K562 (cell line): ENCODE results near the gene MED15. TPM values are rescaled to one million over a fixed set of nuclear protein-coding genes. Genes with fewer than 3 reads are reported as not detected.
A peak's percentile ranks its signal among the peaks of the same experiment; 100 is the strongest.

Source experiments
- ARID1B ChIP-seq: fragments of 450-650 bp; IDR thresholded peaks from 2 replicates; pipeline ENCODE4 v1.6.1; 2016; ENCODE audit warnings: antibody characterized with exemption, mild to moderate bottlenecking, inconsistent platforms
- CHD4 ChIP-seq: fragments of 200-600 bp; sonication (generic); IDR thresholded peaks from 3 replicates; pipeline ENCODE4 v1.6.1; 2012; ENCODE audit warnings: low read depth, mild to moderate bottlenecking, mixed read lengths, low read length, inconsistent platforms; ENCODE audit not compliant: insufficient read depth, insufficient replicate concordance, poor library complexity, severe bottlenecking
- ELF4 ChIP-seq: fragments of 450-650 bp; formaldehyde crosslinking; IDR thresholded peaks from 2 replicates; pipeline ENCODE4 v1.4.0; 2022; ENCODE audit warnings: missing genetic modification characterization
- HNRNPH1 ChIP-seq: fragments of 200-400 bp; formaldehyde crosslinking; optimal IDR thresholded peaks from 2 replicates; pipeline ENCODE3; 2017; ENCODE audit warnings: low read depth, mild to moderate bottlenecking, low read length, moderate library complexity
- KHSRP ChIP-seq: fragments of 450-650 bp; IDR thresholded peaks from 2 replicates; pipeline ENCODE4 v1.6.1; 2017
- KLF6 ChIP-seq: fragments of 250-450 bp; sonication (Bioruptor Pico); IDR thresholded peaks from 2 replicates; pipeline ENCODE4 v1.4.0; 2020; ENCODE audit warnings: mild to moderate bottlenecking, moderate library complexity, borderline replicate concordance
- MBD2 ChIP-seq: sonication (generic); IDR thresholded peaks from 2 replicates; pipeline ENCODE4 v1.6.1; 2016; ENCODE audit warnings: low read depth, borderline replicate concordance
- XRCC3 ChIP-seq: fragments of 450-650 bp; IDR thresholded peaks from 2 replicates; pipeline ENCODE4 v1.6.1; 2017; ENCODE audit warnings: mild to moderate bottlenecking, moderate library complexity
- ZKSCAN3 ChIP-seq: fragments of 250-450 bp; sonication (Bioruptor Pico); IDR thresholded peaks from 2 replicates; pipeline ENCODE4 v1.4.0; 2020
- ZNF507 ChIP-seq: conservative IDR thresholded peaks from 2 replicates; pipeline ENCODE4 v1.6.1; 2017; ENCODE audit warnings: missing genetic modification characterization, missing compliant biosample characterization
- ZNF695 ChIP-seq: fragments of 450-650 bp; formaldehyde crosslinking; IDR thresholded peaks from 2 replicates; pipeline ENCODE4 v1.4.0; 2020; ENCODE audit warnings: mild to moderate bottlenecking, moderate library complexity
- polyA plus RNA-seq, 8 experiments: library from polyadenylated mRNA; depleted of rRNA in 4 of 8; stranded (reverse) in 5 of 8; unstranded in 3 of 8; fragments of >200 nt; fragmentation: Nextera tagmentation in 2 of 8; fragmentation: Illumina TruSeq in 1 of 8; extraction: Ambion mirVana in 2 of 8; extraction: Trizol in 1 of 8; gene quantifications; 2 replicates each; pipeline versions ENCODE4 v1.2.1 to v1.2.3, GENCODE V29; 2011 to 2014; ENCODE audit warnings: inconsistent platforms in 1 of 8, missing spikeins in 1 of 8
- total RNA-seq, 7 experiments: library from RNA; depleted of rRNA in 6 of 7; stranded (reverse); fragments of >200 nt in 6 of 7; fragmentation: Illumina TruSeq in 2 of 7; extraction: Trizol in 2 of 7; gene quantifications; 2 replicates each; pipeline versions ENCODE4 v1.2.1 to v1.2.3, GENCODE V29; 2011 to 2021; ENCODE audit warnings: low replicate concordance in 1 of 7
- TF ChIP-seq, protein P1 (sequence below): fragments of 450-650 bp; IDR thresholded peaks from 2 replicates; pipeline ENCODE4 v1.6.1; 2016; ENCODE audit warnings: mild to moderate bottlenecking, moderate library complexity
- TF ChIP-seq, protein P2 (sequence below), 2 experiments: fragments of 450-650 bp in 1 of 2; sonication (generic) in 1 of 2; formaldehyde crosslinking in 1 of 2; IDR thresholded peaks in 1 of 2; conservative IDR thresholded peaks in 1 of 2; 2 replicates each; pipeline versions ENCODE4 v1.6.1 to v1.8.1; 2016 to 2023; ENCODE audit warnings: mild to moderate bottlenecking in 2 of 2, moderate library complexity in 2 of 2, inconsistent platforms in 1 of 2, missing genetic modification reagents in 1 of 2
- TF ChIP-seq, protein P3 (sequence below): fragments of 450-650 bp; IDR thresholded peaks from 2 replicates; pipeline ENCODE4 v1.6.1; 2018; ENCODE audit warnings: mild to moderate bottlenecking, low read depth; ENCODE audit not compliant: partially characterized antibody

The MED15 gene
- total and polyA plus RNA-seq, 9 of the 15 experiments (the other 6 are each of a cell fraction or from before 2014, with no cell fraction given): 4.0 to 271 (median 60.1) TPM

DNA sequence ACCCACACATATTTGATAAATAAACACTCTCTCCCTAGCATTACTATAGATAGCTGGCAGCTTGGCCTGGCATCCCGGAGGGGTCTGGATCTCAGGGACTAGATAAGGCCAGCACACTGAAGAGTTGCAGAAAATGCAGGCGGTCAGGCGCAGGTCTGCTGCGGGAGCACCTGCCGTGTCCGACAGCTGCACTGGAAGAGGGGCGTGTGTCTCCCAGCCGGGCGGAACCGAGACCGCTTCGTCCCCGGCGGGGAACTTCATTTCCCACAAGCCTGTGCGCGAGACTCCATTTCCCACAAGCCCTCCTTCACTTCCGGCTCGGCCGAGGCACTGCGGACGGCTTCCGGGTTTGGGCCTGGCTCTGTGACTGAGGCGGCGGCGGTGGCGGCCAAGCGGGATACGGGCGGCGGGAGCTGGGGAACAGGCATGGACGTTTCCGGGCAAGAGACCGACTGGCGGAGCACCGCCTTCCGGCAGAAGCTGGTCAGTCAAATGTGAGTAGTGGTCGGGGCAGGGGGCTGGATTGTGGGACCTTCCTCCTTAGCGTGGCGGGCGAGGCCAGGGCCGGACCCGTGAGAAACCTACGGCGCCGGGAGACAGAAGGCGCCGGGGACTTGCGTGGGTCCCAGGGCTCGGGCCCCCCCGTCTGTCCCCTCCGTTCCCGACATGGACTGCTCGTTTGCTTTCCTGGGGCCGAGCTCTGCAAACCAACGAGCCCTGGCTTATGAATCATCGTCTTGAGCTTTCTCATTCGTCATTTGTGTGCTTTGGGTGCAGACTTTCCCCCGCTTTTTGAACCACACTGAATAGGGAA, at the start of gene MED15 (continued):
- TF ChIP-seq, protein P1, sequence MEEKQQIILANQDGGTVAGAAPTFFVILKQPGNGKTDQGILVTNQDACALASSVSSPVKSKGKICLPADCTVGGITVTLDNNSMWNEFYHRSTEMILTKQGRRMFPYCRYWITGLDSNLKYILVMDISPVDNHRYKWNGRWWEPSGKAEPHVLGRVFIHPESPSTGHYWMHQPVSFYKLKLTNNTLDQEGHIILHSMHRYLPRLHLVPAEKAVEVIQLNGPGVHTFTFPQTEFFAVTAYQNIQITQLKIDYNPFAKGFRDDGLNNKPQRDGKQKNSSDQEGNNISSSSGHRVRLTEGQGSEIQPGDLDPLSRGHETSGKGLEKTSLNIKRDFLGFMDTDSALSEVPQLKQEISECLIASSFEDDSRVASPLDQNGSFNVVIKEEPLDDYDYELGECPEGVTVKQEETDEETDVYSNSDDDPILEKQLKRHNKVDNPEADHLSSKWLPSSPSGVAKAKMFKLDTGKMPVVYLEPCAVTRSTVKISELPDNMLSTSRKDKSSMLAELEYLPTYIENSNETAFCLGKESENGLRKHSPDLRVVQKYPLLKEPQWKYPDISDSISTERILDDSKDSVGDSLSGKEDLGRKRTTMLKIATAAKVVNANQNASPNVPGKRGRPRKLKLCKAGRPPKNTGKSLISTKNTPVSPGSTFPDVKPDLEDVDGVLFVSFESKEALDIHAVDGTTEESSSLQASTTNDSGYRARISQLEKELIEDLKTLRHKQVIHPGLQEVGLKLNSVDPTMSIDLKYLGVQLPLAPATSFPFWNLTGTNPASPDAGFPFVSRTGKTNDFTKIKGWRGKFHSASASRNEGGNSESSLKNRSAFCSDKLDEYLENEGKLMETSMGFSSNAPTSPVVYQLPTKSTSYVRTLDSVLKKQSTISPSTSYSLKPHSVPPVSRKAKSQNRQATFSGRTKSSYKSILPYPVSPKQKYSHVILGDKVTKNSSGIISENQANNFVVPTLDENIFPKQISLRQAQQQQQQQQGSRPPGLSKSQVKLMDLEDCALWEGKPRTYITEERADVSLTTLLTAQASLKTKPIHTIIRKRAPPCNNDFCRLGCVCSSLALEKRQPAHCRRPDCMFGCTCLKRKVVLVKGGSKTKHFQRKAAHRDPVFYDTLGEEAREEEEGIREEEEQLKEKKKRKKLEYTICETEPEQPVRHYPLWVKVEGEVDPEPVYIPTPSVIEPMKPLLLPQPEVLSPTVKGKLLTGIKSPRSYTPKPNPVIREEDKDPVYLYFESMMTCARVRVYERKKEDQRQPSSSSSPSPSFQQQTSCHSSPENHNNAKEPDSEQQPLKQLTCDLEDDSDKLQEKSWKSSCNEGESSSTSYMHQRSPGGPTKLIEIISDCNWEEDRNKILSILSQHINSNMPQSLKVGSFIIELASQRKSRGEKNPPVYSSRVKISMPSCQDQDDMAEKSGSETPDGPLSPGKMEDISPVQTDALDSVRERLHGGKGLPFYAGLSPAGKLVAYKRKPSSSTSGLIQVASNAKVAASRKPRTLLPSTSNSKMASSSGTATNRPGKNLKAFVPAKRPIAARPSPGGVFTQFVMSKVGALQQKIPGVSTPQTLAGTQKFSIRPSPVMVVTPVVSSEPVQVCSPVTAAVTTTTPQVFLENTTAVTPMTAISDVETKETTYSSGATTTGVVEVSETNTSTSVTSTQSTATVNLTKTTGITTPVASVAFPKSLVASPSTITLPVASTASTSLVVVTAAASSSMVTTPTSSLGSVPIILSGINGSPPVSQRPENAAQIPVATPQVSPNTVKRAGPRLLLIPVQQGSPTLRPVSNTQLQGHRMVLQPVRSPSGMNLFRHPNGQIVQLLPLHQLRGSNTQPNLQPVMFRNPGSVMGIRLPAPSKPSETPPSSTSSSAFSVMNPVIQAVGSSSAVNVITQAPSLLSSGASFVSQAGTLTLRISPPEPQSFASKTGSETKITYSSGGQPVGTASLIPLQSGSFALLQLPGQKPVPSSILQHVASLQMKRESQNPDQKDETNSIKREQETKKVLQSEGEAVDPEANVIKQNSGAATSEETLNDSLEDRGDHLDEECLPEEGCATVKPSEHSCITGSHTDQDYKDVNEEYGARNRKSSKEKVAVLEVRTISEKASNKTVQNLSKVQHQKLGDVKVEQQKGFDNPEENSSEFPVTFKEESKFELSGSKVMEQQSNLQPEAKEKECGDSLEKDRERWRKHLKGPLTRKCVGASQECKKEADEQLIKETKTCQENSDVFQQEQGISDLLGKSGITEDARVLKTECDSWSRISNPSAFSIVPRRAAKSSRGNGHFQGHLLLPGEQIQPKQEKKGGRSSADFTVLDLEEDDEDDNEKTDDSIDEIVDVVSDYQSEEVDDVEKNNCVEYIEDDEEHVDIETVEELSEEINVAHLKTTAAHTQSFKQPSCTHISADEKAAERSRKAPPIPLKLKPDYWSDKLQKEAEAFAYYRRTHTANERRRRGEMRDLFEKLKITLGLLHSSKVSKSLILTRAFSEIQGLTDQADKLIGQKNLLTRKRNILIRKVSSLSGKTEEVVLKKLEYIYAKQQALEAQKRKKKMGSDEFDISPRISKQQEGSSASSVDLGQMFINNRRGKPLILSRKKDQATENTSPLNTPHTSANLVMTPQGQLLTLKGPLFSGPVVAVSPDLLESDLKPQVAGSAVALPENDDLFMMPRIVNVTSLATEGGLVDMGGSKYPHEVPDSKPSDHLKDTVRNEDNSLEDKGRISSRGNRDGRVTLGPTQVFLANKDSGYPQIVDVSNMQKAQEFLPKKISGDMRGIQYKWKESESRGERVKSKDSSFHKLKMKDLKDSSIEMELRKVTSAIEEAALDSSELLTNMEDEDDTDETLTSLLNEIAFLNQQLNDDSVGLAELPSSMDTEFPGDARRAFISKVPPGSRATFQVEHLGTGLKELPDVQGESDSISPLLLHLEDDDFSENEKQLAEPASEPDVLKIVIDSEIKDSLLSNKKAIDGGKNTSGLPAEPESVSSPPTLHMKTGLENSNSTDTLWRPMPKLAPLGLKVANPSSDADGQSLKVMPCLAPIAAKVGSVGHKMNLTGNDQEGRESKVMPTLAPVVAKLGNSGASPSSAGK: no peak
- TF ChIP-seq MBD2 (no peak), ZNF507 (tag) (no peak), KLF6 (CRISPR knock-in tag) (no peak), KHSRP (no peak), ELF4 (CRISPR knock-in tag) (no peak), XRCC3 (no peak), ARID1B (no peak), ZNF695 (no peak), HNRNPH1 (no peak), ZKSCAN3 (CRISPR knock-in tag) (no peak), CHD4 (no peak)
- TF ChIP-seq, protein P2, sequence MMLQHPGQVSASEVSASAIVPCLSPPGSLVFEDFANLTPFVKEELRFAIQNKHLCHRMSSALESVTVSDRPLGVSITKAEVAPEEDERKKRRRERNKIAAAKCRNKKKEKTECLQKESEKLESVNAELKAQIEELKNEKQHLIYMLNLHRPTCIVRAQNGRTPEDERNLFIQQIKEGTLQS (IDR thresholded peaks at IDR 0.05): no peak
- TF ChIP-seq, protein P2 (CRISPR knock-in tag; conservative IDR thresholded peaks at IDR 0.05): peak; percentile 94
- TF ChIP-seq, protein P3, sequence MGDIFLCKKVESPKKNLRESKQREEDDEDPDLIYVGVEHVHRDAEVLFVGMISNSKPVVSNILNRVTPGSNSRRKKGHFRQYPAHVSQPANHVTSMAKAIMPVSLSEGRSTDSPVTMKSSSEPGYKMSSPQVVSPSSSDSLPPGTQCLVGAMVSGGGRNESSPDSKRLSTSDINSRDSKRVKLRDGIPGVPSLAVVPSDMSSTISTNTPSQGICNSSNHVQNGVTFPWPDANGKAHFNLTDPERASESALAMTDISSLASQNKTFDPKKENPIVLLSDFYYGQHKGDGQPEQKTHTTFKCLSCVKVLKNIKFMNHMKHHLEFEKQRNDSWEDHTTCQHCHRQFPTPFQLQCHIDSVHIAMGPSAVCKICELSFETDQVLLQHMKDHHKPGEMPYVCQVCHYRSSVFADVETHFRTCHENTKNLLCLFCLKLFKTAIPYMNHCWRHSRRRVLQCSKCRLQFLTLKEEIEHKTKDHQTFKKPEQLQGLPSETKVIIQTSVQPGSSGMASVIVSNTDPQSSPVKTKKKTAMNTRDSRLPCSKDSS: no peak
